Neural cell (in vitro differentiated cells): ENCODE data around the gene ARL15.

ENCODE experiments used
- CTCF ChIP-seq: fragments of 450-650 bp; IDR thresholded peaks from 2 replicates; pipeline ENCODE4 v1.5.1; 2014; ENCODE audit warnings: antibody characterized with exemption, mild to moderate bottlenecking, moderate library complexity; ENCODE audit not compliant: poor library complexity, severe bottlenecking
- MXI1 ChIP-seq: fragments of 450-650 bp; conservative IDR thresholded peaks from 2 replicates; pipeline ENCODE4 v1.6.1; 2014; ENCODE audit warnings: antibody characterized with exemption, mild to moderate bottlenecking; ENCODE audit not compliant: poor library complexity, severe bottlenecking
- SMC3 ChIP-seq: fragments of 450-650 bp; conservative IDR thresholded peaks from 2 replicates; pipeline ENCODE4 v1.6.1; 2014; ENCODE audit warnings: antibody characterized with exemption, mild to moderate bottlenecking, moderate library complexity; ENCODE audit not compliant: poor library complexity

DNA sequence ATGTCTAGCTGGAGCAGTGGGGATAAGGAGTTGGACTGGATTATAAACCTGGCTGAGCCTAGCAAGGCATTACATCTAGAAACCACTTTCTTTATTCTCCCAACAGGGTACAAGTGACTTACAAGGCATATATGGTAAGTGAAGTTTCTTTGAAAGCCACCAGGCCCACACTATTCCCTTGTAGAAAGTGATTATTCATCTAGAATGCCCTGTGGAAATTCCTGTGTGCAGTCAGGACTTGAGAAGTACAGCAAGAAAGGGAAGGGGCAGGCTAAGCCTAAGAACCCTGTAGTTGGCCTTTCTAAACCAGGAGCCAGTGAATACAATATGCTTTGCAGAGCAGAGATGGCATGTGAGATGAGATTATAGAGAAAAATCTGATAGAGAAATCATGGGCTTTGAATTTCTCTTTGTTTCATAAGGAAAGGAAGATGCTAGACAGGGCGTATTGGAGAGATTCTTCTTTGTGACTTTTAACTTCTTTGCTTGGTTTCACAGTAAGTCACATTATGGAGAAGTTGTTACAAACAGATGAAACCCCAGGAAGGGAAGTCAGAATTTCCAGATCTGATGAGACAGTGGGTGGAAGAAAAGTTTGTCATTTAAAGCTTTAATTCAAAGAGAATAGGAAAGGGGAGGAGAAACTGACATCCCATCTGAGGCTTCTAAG is 428.2 kb downstream of the ARL15 start:
- TF ChIP-seq MXI1 (no peak), SMC3 (no peak), CTCF (no peak)
